Left forelimb (tissue), 1 donor: ENCODE data around the gene SLC35G1.

Experiments
- DNase-seq: peaks from one replicate; pipeline ENCODE4 v3.0.0-alpha.2; 2018; ENCODE audit warnings: low spot score

The SLC35G1 gene

DNA sequence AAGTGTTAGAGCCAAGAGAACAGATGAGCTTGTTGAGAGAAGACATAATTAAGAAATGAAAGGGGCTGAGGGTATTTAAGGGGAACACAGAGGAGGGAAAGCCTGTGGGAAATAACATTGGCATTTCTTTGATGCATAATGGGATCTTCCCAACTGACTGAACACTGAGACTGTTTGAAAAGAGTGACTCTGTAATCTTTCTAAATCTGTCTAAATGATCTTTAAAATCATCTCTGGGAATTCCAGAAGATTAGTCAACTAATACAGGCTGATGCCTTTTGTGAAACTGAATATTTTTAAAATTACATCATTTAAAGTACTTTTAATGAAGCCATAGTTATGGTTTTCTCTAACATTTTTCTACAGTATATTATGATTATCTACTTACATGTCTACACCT, 17.4 kb upstream of the SLC35G1 start:
- no peak for DNase-seq

DNA sequence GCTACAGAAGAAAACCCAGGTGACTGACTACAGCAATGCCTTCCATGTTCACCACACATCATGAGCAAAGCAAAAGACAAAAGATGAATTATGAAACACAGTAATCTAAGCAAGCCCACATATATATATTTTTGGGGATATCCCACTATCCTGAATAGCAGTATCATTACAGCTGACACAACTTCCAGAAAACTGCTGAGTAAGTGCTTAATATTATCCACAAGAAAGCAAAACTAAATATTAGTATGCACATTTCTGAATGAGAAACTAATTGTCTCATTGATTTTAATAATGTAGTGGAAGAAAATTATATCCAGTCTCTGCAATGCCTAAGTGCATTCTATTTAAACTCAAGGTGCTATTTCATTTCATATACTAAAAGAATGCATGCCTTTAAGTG, 14.5 kb upstream of the SLC35G1 start:
- no peak for DNase-seq

DNA sequence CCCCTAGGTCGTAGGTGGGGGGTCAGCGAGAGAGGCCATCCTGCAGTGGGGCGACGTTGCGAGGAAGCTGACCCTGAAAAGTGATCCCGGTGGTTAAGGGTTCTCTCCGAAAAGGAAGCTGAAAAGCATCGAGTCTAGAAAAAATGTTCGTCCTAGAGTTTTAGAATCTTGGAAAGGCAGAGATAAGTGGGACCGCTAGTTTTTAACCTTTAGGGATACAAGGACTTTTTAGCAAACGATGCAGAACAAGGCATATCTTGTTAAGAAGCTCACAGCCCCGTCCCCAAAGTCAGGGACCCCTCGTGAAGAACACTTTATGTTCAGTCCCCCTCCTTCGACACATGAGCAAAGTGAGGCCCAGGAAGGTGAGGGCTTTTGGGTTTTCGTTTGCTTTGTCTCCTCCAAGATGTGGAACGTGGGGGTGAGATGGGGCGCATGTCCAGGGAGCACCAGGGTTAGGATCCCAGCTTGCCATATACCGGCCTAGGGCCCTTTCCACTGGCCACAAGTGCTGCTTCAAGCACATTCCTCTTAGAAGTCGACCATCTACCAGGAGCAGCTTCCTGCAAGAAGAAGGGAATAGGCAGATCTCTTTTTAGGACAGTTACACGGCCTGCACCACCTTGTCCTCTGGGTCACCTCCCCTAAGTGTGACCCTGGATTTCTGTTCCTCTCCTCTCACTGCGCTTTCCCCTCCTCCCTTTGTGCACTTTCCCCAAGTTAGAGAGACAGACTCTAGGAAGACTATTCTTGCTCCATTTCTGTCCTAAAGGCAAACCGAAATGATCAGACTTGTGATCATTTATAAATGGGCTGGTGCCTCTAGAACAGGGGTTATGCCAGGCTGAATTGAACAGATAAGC, 969 bp downstream of the SLC35G1 start:
- DNase-seq: no peak

DNA sequence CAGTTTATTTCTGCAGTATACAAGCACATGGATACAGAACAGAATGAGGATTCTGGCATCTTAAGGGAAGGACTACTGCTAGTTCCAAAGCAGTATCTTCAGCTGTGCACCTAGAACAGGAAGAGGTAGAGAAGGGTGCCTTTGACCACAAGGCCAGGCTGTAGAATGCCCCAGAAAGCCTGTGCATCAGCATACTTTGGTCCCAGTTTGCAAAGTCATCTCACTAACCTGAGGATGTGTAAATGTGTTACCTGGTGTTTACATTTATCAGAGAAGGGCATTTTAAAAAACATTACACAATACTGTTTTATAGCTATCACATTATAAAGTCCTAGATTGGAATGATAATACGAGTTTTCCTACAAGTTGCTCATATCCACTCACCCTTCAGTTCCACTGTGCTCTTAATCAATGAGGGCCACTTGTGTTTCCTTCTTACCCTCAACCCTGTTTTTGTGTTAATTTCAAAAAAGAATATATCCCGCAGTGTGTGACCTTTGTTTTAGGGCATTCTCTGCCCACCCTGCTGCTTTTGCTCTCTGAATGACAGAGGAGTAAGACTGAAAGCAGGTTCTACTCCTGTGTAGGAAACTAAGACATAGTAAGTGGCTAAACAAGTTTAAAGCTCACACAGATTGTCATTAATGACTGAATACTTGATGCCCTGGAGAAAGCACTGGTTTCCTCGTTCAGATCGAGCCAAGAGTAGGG, 3.4 kb downstream of the SLC35G1 start:
- no peak for DNase-seq

DNA sequence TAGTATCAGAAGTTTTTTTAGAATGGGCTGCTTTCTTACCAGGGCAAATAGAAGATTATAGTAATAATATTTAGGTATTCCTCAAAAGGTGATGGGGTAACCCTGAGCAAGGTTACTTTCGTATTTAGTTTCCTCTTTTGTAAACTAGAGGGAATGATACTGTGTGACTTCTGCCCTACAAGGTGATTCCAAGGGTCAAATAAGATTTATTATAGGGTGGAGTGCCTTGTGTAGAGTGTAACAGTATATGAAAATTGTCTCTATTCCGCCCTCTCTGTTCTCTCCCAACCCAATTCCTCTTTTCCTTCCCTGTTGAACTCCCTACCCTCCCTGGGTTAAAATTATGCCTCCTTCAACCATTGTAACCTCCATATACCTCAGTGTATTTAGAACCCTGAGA, 5.3 kb downstream of the SLC35G1 start:
- DNase-seq: no peak

DNA sequence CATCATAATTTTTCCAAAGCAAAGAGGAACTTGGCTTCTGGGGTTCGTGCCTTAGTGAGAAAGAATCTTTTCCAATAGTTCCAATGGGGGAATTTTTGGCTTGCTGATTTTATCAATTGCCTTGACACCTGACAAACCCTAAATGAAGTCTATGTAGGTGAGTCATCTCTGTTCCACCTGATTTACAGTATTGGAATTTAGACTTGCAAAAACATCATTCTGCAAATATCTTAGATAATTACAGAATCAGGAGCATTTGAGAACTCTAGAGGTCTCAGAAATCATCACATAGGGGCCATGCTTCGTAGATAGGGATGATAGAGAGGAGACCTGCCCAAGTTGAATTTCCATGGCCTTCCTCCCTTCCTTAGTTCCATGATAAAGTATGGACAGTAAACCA, 9.3 kb downstream of the SLC35G1 start:
- no peak for DNase-seq

DNA sequence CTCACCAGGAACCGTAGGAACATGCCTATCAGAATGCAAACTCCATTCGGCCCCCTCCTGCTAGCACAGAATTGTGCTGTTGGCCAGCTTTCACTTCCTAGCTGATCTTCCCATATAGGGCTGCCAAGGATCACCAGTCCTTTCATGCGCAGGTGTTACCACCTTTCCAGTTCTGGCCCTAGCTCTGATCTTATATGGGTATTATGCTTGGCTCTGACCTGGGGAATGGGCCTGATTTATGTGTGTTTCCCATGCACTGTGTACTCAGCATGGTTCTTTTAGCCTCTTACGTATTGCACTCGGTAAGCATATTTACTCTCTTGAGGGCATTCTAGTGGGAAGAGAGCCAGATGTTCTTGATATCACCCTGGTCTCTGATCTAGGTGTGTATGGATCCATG, 11.1 kb downstream of the SLC35G1 start:
- DNase-seq: no peak

DNA sequence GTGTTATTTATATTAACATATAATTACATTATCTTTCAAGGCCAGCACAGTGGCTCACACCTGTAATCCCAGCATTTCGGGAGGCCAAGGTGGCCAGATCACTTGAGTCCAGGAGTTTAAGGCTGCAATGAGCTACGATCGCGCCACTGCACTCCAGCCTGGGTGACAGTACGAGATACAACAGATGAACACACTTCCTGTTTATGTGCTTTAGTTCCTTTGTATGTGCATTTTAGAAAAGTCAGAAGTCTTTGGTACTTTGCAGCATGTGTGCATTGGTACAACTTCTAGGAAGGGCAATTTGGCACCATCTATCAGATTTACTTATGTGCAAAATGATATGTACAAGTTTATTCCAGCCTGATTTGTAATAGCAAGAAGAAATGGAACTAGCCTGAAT, 13.3 kb downstream of the SLC35G1 start:
- DNase-seq: no peak

DNA sequence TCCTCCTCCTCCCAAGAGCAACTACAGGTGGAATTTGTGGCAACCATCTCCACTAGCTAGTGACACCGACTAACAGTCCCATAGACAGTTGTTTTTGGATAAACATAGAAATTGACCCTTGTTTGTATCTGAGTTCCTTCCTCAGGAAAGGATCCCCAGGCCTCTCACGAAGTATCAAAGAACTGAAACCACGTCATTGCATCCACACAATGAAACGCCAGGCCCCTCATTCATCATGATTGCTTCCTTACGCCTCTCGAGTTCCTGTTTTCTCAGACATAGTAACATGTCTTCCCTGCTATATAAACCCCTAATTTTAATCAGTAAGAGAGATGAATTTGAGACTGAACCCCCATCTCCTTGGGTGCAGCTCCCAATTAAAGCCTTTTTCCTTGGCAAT, 18.1 kb downstream of the SLC35G1 start:
- DNase-seq: no peak

DNA sequence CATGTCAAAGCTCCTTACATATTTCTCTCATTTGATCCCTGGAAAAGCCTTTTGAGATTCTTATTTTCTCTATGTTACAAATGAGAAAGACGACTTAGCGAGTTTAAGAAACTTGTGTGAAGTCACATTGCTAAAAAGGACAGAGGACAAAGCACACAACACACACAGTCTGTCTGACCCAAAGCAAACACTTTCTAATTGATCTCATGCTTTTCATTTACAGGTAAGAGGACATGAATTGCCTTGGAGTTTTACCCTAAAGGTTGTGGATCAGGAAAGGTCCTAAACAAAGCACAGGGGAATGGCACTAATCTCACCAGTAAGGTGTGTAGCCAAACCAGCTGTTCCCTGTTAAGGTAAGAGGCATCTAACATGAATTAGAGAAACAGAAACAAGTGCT, 18.7 kb downstream of the SLC35G1 start:
- DNase-seq: no peak

DNA sequence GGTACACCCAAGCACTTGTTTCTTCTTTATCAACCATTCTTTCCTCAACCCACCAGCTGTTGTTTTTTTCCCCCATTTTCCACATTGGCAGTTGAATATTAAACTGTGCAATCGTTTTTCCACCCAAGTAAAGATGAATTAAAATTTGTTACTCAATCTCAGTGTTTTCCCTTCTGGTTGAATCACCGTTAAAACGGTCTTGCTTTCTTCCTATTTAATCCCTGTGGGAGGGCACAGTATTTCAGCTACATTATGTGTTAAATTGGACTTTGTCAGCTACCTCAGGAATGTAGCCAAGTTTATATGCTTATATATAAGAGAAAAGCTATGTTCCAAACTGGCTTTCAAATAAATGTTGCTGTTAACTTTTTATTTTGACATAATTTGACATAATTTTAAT, 19.9 kb downstream of the SLC35G1 start:
- DNase-seq: no peak

DNA sequence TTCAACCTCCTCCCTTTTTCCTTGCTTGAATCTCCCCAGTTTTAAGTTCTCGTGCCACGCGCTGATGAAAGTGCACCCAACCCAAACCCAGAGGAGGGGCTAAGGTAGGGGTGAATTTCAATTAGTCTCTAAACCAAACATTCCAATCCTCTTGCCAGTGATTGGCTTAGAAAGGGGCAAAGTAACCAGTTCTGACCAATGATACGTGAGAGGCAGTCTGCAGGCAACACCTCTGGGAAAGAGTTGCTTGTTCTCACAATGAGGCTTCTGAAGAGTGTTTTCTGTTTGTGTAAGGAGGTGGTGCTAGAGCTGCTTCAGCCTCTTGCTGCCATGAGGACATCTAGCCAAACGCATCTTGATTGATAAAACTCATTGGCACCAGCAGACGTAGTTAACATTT, 21.8 kb downstream of the SLC35G1 start:
- DNase-seq: no peak

DNA sequence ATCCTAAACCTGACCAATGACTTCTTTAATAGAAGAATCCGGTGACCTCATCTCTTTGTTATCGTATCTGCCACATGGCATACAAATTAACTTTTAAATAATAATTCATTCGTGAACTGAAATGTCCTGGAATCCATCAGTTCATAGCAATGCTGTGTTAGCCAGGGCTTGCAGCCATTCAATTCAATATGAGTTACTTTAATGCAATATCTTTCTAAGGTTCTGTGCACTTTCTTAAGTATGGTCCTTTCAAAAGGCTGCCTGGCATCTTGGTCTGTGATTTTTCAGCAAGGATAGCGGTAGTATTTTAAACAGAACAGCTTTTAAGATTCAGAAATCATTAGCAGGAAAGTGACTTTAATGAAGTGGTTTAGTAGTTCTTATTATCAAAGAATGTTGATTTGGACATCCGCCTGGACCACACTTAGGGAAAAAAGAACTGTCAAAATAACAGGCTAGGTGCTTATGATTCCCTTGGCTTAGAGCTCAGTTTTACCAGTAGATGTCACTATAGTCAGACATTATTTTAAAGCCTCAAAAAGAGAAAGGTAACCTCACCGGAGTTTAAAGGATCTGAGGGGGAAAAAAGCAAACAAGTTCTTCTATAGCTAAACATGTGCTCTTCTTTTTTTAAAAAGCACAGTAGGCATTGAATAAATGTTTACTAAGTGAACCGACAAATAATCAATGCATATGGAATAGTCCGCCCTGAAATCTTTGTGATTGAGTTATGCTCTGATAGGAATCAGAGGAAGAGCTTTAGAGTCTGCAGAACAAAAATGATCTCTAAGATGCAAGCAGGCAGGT, 22.7 kb downstream of the SLC35G1 start:
- DNase-seq: no peak

DNA sequence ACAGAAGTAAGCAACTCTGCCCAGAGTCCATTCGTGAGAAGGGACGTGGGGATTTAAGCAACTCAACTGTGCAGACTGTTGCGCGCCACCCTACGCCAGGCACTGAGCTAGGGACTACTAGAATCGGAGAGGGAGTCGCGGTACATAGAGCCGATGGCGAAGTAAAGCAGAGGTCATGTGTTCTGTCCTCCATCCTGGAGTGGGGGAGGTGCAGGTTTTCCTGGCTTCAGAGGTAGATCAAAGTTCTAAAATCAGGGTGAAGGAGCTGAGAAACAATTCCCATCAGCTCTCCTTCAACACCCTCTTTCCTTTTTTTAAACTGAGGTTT, 23.2 kb downstream of the SLC35G1 start:
- DNase-seq: no peak

DNA sequence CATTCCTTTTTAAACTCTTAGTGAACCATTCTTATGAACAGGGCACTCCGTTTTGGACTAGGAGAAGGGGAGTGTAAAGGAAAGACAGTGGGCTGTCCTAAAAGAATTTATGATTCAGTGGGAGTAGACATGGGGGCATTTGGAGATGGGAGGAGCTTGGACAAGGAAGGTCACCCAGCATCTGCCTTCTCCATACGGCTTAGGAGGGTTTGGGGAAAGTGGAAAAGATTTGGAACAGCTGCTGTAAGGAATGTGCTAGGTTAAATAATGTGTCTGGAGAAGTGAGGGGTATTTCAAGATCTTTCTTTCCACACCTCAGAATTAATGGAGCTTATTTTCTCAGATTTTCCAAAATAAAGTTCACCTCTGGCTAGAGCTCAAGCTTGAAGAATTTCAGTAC, 24.0 kb downstream of the SLC35G1 start:
- no peak for DNase-seq

DNA sequence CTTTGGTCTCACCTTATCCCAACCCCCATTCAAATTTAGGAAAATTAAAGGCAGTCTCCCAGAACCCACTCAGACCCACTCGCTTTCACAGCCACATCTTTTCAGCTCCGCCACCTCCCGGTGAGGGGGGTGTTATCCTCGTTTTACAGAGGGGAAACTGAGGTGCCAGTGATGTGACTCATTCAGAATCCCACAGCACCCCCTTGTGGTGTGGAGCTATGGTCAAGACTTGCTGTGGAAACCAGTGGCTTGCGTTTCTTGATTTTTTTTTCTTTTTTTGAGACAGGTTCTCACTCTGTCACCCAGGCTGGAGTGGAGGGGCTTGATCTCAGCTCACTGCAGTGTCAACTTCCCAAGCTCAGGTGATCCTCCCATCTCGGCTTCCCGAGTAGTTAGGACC, 27.6 kb downstream of the SLC35G1 start:
- DNase-seq: no peak

DNA sequence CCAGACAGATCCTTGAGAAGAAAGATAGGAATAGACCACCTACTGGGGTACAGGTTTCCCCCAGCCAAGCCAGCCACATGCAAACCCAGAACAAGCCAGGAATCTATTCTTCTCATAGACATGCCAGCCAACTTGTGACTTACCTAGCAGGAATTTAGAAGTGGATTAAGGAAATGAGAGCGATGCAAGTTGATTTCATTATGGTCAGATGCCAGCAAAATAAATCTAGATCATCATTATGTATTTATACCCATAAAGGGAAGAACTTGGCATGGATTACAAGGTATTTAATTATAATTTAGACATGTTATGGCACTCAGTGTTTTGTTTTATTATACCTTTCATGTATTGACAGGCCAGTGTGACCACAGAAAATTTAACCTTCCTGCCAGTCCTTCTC, 32.8 kb downstream of the SLC35G1 start:
- no peak for DNase-seq

DNA sequence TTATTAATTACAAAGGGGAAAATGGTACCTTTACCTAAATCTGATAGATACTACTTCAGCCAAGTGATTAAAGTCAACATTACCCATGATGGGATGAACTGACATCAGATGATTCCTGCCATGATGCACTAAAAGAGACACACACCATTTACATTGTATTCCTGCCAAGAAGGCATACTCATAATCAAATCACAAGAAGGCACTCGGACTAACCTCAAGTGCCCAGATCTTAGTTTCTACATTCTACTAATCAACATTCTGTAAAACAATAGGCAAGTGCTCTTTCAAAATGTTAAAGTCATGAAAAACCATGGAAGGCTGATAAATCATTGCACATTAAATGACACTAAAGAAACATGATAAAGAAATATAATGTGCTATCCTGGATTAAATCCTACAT, 44.4 kb downstream of the SLC35G1 start:
- DNase-seq: no peak

DNA sequence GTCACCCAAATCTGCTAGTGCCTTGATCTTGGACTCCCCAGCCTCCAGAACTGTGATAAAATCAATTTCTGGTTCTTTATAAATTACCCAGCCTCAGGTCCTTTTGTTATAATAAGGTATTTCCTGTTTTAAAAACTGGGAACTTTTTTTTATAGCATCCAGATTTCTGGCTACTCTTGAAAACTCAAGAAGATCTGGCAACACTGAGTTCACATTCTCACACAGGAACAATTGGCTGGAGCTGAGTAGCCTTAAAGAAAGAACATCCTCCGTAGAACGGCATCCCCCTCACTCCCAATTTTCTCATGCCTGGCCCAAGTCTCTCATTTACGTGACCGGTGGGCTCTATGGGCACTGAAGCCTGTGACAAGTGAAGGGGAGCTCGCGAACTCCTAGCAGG, 47.1 kb downstream of the SLC35G1 start:
- no peak for DNase-seq

DNA sequence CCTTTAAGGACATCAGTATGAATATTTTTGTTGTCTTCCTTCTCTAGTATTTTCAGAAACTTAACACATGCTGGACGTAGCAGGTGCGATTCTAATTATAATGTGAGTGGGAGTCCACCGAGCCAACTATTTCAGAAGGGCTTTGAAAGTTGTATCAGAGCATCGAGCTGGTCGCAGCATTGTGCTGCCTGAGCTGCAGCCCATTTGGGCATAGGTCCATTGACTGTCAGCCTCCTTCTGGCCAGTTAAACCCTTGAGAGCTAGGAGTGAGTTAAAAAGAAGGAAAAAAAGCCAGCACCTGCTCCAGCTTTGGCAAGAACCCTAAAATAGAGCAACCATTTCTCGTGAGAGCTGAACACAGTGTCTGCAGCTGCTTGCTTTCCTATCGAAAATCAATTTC, 47.8 kb downstream of the SLC35G1 start:
- no peak for DNase-seq

DNA sequence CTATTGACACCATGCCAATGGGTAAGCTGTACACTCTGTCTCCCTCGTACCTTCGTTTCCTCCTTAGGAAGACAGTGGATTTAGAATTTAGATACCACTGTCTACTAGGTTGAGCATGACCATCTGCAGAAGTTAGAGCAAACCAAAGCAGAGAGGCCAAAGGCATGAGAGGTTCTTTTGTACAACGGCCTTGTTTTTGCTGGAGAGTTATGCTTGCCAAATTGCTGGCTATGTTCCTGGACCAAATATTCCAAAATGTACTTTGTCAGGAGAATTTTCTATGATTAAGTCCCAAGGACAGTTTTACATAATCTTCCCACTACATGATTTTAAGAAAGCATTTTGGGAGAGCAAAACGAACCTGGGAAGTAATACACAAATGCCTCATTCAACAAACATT, 52.0 kb downstream of the SLC35G1 start:
- DNase-seq: no peak

DNA sequence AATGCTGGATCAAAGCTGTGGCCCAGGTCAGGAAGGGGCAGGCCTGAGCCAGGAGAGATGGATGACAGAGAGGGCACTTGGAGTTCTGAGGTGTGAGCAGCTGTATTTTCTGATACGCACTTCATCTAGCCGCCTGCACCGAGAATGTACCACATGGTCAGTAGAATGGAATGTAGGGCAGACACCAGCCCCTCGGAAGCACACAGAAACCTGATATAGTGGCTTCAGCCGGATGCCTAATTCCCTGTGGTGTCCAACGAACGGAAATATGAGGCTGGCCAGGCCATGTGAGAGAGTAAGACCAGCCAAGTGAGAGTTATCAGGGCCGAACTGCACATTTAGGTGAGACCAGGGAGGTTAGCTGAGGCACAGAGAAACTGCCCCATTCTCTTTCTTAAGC, 53.3 kb downstream of the SLC35G1 start:
- no peak for DNase-seq

DNA sequence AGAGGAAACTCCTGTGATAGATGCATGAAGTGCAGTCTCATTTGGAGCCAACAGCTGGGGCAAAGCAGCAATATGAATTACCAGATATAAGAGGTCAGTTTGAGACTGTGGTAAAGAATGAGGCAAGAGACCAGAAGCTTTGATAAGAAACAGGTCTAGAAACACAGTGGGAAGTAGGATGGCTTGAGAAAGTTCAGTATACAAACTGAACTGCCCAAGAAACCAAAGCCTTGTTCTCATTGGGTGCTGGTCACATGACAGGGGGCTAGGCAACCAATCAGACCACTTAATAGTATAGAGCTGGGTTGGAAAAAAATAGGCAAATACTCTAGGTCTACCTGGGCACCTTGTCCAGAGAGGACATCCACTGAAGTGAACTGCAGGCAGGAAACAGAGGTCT, 53.7 kb downstream of the SLC35G1 start:
- DNase-seq: no peak
